Neural crest cell (in vitro differentiated cells): ENCODE results near the gene LARGE1. TPM values are rescaled to one million over a fixed set of nuclear protein-coding genes. Genes with fewer than 3 reads are reported as not detected.

Experiments
- DNase-seq: peaks from one replicate; pipeline ENCODE4 v3.0.0; 2021; ENCODE audit warnings: low read depth, mixed read lengths, low spot score
- H3K27ac Mint-ChIP-seq: one replicate; pipeline ENCODE4 v1.8.0; 2021; ENCODE audit warnings: mild to moderate bottlenecking, mixed read lengths; ENCODE audit not compliant: unreplicated experiment
- H3K27me3 Mint-ChIP-seq: 2 replicates; pipeline ENCODE4 v1.8.0; 2021; ENCODE audit warnings: low read depth, mild to moderate bottlenecking, mixed read lengths
- H3K36me3 Mint-ChIP-seq: 2 replicates; pipeline ENCODE4 v1.8.0; 2021; ENCODE audit warnings: low read depth, mild to moderate bottlenecking, mixed read lengths
- H3K4me1 Mint-ChIP-seq: 2 replicates; pipeline ENCODE4 v1.8.0; 2021; ENCODE audit warnings: mixed read lengths
- H3K4me3 Mint-ChIP-seq: one replicate; pipeline ENCODE4 v1.8.0; 2021; ENCODE audit warnings: mild to moderate bottlenecking, mixed read lengths
- H3K9me3 Mint-ChIP-seq: 2 replicates; pipeline ENCODE4 v1.8.0; 2021; ENCODE audit warnings: mixed read lengths
- CTCF ChIP-seq: fragments of 200-600 bp; sonication (generic); conservative IDR thresholded peaks from 2 replicates; pipeline ENCODE4 v1.5.0; 2021; ENCODE audit warnings: antibody characterized with exemption, mild to moderate bottlenecking
- total RNA-seq: library from RNA; stranded (reverse); gene quantifications from 2 replicates; pipeline ENCODE4 v1.2.1, GENCODE V29; 2021

LARGE1 gene
- total RNA-seq, 1 donor from 2014 or later = 33.0 TPM

- Mint-ChIP-seq H3K4me1 (peaks cover 23% of the 10 kb centered on the region), H3K27ac (no peak overlapping the region), H3K9me3 (peaks cover 4% of the 10 kb centered on the region), H3K36me3 (peaks cover 16% of the 10 kb centered on the region), H3K4me3 (no peak overlapping the region), H3K27me3 (peaks cover 5% of the 10 kb centered on the region)
- TF ChIP-seq CTCF = no peak
- DNase-seq = no peak
Observed at GRCh38 chr22:33599596-33599995, 320.7 kb downstream of the LARGE1 start.

GRCh38 chr22:33598821-33599220 is 321.5 kb downstream of the LARGE1 start:
- Mint-ChIP-seq H3K27me3 (no peaks in the 10 kb centered on the region), H3K36me3 (peaks cover 17% of the 10 kb centered on the region), H3K9me3 (peaks cover 6% of the 10 kb centered on the region), H3K27ac (no peak overlapping the region), H3K4me3 (no peak overlapping the region), H3K4me1 (peaks cover 17% of the 10 kb centered on the region)
- no peak for DNase-seq
- TF ChIP-seq CTCF = no peak

GRCh38 chr22:33597274-33597985 is 322.8 kb downstream of the LARGE1 start:
- no peak for TF ChIP-seq CTCF
- Mint-ChIP-seq H3K27me3 (no peaks in the 10 kb centered on the region), H3K27ac (no peak overlapping the region), H3K4me3 (no peak overlapping the region), H3K4me1 (peaks cover 17% of the 10 kb centered on the region), H3K36me3 (peaks cover 14% of the 10 kb centered on the region), H3K9me3 (peaks cover 6% of the 10 kb centered on the region)
- DNase-seq = no peak

- no peak for DNase-seq
- no peak overlapping the region for H3K4me3 Mint-ChIP-seq
- no peak overlapping the region for H3K27ac Mint-ChIP-seq
- peaks cover 17% of the 10 kb centered on the region for H3K4me1 Mint-ChIP-seq
- H3K36me3 Mint-ChIP-seq = peaks cover 5% of the 10 kb centered on the region
- H3K9me3 Mint-ChIP-seq = peaks cover 6% of the 10 kb centered on the region
- no peak for TF ChIP-seq CTCF
- H3K27me3 Mint-ChIP-seq = no peaks in the 10 kb centered on the region
Observed at GRCh38 chr22:33593818-33594217, 326.5 kb downstream of the LARGE1 start.

GRCh38 chr22:33591946-33592345 is 328.3 kb downstream of the LARGE1 start:
- no peak overlapping the region for H3K27ac Mint-ChIP-seq
- no peak for DNase-seq
- TF ChIP-seq CTCF = no peak
- no peaks in the 10 kb centered on the region for H3K27me3 Mint-ChIP-seq
- H3K9me3 Mint-ChIP-seq = peaks cover 6% of the 10 kb centered on the region
- no peak overlapping the region for H3K4me3 Mint-ChIP-seq
- peaks cover 5% of the 10 kb centered on the region for H3K36me3 Mint-ChIP-seq
- H3K4me1 Mint-ChIP-seq = peaks cover 9% of the 10 kb centered on the region
